OCI-LY3 (cell line): Measurements from ENCODE around the gene ZNF329.

Experiments
- CTCF ChIP-seq: fragments of 200-600, 300-600 bp; sonication (generic); IDR thresholded peaks from 2 replicates; pipeline ENCODE4 v1.5.1; 2014; ENCODE audit warnings: antibody characterized with exemption, low read length, low read depth
- EZH2phosphoT487 ChIP-seq: fragments of 200-600 bp; shearing (Covaris generic); IDR thresholded peaks from 2 replicates; pipeline ENCODE4 v1.6.1; 2018; ENCODE audit warnings: antibody characterized with exemption, mixed run types, low read depth

GRCh38 chr19:58097781-58098681 is 52.6 kb downstream of the ZNF329 start, which contains the start of gene ZSCAN18:
- no peak for TF ChIP-seq CTCF
- TF ChIP-seq EZH2phosphoT487, result no peak
